ENCODE results near the gene CGREF1. TPM values are rescaled to one million over a fixed set of nuclear protein-coding genes. Genes with fewer than 3 reads are reported as not detected.

Gene CGREF1
- total RNA-seq, 2 experiments from 2014 or later = not detected

DNA sequence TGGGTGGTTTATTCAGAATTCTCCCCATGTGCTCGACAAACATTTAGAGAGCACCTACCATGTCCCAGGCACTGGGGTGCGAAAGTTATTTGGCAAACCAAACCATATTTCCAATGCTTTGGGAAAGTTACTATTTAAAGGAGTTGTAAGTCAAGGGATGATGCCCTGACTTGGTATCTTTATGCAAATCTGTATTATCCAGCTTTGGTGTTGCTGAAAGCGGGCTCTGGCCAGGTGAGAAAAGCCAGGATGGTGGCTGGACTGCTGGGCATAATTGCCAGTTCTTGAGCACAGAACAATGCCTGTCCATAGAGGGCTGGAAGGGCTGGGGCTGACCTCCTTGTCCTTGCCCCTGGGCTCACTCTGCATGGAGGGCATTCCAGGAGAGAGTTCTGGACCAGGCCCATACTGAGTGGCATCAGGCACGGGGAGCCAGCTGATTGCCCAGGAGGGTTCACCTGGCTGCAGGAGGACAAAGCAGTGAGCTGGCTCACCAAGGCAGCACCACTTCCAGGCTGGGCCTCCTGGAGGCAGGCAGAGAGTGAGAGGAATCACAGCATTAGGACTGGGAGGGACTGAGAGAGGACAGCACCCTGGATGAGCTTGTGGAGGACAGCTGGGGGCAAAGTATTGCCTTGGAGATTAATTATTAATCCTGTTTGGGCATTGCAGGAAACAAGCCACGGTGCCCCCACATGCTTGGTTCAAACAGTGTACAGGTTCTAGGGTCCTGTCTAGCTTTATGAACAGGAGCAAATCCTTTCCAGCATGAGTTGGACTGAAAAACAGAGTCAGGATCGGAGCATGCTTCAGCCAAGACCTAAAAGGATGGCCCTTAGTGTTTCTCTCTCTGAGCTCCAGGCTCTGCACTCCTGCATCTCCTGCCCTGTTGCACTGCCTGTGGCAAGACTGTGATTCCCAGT is 25.2 kb downstream of the CGREF1 start:
- CTCF ChIA-PET (ENCODE audit: unreplicated experiment) = no interaction called here
- DNase-seq (ENCODE audit: low spot score) = no peak
- POLR2A ChIA-PET = no interaction called here
- H3K4me1 ChIP-seq (ENCODE audit: insufficient read depth, low read length, poor library complexity, severe bottlenecking) = peaks cover 18% of the 10 kb centered on the region
- intact Hi-C loops (cut with micrococcal nuclease; ENCODE audit: unreplicated experiment) = no loop called here
- no TSS peak for BruUV-seq (replicated peaks)
- no peak overlapping the region for H3K4me3 ChIP-seq (ENCODE audit: low read depth, low read length, poor library complexity, severe bottlenecking)
- TF ChIP-seq, protein P1, sequence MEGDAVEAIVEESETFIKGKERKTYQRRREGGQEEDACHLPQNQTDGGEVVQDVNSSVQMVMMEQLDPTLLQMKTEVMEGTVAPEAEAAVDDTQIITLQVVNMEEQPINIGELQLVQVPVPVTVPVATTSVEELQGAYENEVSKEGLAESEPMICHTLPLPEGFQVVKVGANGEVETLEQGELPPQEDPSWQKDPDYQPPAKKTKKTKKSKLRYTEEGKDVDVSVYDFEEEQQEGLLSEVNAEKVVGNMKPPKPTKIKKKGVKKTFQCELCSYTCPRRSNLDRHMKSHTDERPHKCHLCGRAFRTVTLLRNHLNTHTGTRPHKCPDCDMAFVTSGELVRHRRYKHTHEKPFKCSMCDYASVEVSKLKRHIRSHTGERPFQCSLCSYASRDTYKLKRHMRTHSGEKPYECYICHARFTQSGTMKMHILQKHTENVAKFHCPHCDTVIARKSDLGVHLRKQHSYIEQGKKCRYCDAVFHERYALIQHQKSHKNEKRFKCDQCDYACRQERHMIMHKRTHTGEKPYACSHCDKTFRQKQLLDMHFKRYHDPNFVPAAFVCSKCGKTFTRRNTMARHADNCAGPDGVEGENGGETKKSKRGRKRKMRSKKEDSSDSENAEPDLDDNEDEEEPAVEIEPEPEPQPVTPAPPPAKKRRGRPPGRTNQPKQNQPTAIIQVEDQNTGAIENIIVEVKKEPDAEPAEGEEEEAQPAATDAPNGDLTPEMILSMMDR (conservative IDR thresholded peaks at IDR 0.05; ENCODE audit: low read length) = no peak
- no peak for TF ChIP-seq EZH2phosphoT487 (IDR thresholded peaks at IDR 0.05; ENCODE audit: borderline replicate concordance, low read depth, low read length)
- H3K4me2 ChIP-seq (ENCODE audit: low read length) = no peak overlapping the region
- no peaks in the 10 kb centered on the region for H3K9me3 ChIP-seq (ENCODE audit: low read length)
- H3K79me2 ChIP-seq (ENCODE audit: insufficient read depth, low read depth, low read length) = no peaks in the 10 kb centered on the region
- H4K20me1 ChIP-seq (ENCODE audit: insufficient read depth, low read length) = no peaks in the 10 kb centered on the region
- H2AFZ ChIP-seq (ENCODE audit: low read length) = no peak overlapping the region
- no peak overlapping the region for H3K27ac ChIP-seq (ENCODE audit: low read depth, low read length, poor library complexity, severe bottlenecking)
- no peaks in the 10 kb centered on the region for H3K36me3 ChIP-seq (ENCODE audit: insufficient read depth, low read length)
- H3K9me2 ChIP-seq (ENCODE audit: insufficient read depth, low read length) = no peaks in the 10 kb centered on the region

DNA sequence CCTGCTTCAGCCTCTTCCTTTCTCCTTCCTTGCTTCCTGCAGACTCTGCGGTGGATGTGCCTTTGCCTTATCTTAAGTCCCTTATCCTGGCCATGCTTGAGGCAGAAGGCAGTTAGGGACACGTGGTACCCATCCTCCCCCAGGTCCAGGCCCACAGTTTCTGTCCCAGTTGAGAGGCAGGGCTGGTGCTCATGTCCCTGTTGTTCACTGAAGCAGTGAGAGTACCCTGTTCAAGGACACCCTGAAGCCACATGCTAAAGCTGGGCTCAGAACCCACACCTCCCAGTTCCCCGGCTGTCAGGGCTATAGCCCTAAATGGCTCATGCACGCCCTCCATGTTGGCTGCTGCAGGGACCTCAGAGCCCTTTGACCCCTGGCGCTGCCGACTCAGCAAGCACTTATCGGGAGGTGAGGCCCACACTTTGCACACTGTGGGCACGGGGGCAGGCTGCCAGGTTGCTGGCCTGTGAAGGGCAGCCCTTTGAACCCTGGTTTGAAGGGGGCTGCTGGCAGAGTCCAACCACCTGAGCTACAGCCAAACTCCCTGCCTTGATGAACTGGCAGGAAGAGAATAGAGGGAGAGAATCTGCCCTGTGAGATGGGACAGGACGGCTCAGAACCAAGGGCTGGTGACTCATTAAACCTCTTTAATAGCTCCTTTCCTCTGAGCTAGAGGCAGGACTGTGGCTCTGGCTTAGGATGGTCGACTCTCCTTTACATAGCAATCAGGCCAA is 26.1 kb downstream of the CGREF1 start:
- no peak overlapping the region for H3K4me3 ChIP-seq (ENCODE audit: low read depth, low read length, poor library complexity, severe bottlenecking)
- no peaks in the 10 kb centered on the region for H3K9me3 ChIP-seq (ENCODE audit: low read length)
- TF ChIP-seq, protein P1 (conservative IDR thresholded peaks at IDR 0.05; ENCODE audit: low read length) = no peak
- no peak for TF ChIP-seq EZH2phosphoT487 (IDR thresholded peaks at IDR 0.05; ENCODE audit: borderline replicate concordance, low read depth, low read length)
- H2AFZ ChIP-seq (ENCODE audit: low read length) = no peak overlapping the region
- no peak for DNase-seq (ENCODE audit: low spot score)
- H4K20me1 ChIP-seq (ENCODE audit: insufficient read depth, low read length) = no peaks in the 10 kb centered on the region
- H3K79me2 ChIP-seq (ENCODE audit: insufficient read depth, low read depth, low read length) = no peaks in the 10 kb centered on the region
- H3K4me2 ChIP-seq (ENCODE audit: low read length) = no peak overlapping the region
- no peak overlapping the region for H3K27ac ChIP-seq (ENCODE audit: low read depth, low read length, poor library complexity, severe bottlenecking)
- H3K36me3 ChIP-seq (ENCODE audit: insufficient read depth, low read length) = no peaks in the 10 kb centered on the region
- H3K4me1 ChIP-seq (ENCODE audit: insufficient read depth, low read length, poor library complexity, severe bottlenecking) = peaks cover 26% of the 10 kb centered on the region
- POLR2A ChIA-PET = interaction anchor here (0.5 kb wide), 1 partner anchor 16 kb away, joined by 6 read pairs; no protein-coding TSS in a partner anchor
- BruUV-seq (replicated peaks) = no TSS peak
- no peaks in the 10 kb centered on the region for H3K9me2 ChIP-seq (ENCODE audit: insufficient read depth, low read length)
- CTCF ChIA-PET (ENCODE audit: unreplicated experiment) = no interaction called here
- intact Hi-C loops (cut with micrococcal nuclease; ENCODE audit: unreplicated experiment) = no loop called here
